GM19043 (cell line): ENCODE data around the gene COL26A1.

ENCODE experiments used
- ATAC-seq: cut with Tn5 transposase; IDR thresholded peaks from one replicate; pipeline ENCODE4 v1.9.1; 2021; ENCODE audit warnings: low read depth; ENCODE audit not compliant: unreplicated experiment

The COL26A1 gene

DNA sequence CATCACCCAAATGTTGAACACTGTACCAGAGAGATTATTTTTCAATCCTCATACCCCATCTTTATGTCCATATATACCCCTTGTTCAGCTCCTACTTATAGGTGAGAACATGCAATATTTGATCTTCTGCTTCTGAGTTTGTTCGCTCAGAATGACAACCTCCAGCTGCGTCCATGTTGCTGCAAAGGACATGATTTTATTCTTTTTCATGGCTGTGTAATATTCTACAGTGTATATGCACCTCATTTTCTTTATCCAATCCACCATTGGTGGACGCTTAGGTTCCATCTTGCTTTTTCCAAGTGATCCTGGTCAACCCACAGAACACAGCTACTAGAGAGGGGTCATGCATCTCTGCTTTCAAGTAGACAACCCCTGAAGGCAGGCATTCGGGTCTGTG lies 166.9 kb downstream of the COL26A1 start:
- ATAC-seq: no peak

DNA sequence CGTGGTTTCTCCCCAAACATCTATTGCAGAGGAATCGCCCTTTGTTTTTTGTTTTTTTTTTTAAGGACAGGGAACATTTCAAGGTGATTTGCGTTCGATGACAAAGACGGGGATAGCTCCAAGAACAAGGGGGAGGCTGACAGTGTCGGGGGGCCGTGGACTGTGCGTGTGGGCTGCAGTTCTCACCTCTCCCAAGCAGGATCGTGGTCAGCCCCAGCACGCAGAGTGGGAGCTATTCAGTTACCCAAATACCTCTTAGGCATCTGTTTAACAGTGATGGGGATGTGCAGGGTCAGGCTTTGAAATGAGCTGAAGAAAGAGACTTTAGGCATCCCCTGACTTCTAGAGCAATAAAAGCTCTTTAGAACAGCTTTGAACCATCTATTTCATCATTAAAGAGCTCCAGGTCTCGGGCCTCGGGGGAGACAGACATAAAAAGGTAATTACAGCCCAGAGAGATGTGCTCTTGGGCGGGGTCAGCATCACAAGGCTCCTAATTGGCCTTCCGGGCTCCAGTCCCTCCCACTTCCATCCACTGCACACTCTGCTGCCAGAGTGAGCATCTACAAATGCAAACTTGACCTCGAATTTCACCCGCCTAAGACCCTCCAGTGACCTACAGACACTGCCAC lies 169.2 kb downstream of the COL26A1 start:
- no peak for ATAC-seq

DNA sequence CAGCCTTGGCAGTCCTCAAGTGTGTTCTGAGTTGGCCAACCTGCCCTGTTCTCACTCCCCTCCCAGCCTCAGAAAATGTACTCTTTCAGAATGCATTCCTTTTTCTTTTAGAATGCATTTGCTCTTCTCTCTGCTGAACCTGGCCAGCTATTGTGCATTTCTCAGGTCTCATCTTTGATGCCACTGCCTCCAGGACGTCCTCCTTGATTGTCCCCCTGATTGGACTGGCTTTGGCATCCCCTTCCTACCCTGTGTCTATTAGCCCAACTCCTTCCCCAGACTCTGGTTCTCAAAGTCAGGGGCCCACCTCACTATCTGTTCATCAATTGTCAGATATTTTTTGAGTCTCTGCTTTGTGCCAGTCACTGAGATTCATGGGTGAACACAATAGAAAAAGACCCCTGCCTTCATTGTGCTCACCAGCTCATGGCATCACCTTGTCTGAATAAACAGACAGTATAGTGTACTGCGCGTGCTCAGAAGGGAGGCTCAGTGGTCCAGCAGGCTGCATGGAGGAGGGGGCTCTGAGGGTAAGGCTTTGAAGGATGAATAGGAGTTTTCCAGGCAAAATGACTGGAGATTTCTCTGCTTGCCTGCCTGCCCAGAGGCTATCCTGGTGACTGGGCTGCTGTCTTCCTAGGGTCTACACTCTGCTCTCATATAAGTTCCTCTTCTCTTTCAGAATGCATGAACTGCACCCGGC lies 169.9 kb downstream of the COL26A1 start:
- no peak for ATAC-seq

DNA sequence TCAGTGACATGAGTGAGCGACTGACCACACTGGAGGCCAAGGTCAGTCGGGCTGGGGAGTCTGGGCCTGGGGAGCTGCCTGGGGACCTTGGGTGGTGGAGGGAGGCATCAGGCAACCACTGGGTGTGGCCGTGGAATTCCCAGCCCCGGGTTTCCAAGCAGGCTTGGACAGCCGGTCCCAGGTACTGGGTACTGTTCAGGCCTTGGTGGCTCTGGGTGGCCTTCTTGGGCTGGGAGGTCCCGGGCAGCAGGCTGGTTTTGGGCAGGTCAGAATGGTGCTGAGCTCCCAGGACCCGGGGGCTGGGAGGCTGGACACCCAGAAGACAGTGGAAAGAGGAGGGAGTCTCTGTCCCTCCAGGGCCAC lies 170.4 kb downstream of the COL26A1 start:
- ATAC-seq: no peak

DNA sequence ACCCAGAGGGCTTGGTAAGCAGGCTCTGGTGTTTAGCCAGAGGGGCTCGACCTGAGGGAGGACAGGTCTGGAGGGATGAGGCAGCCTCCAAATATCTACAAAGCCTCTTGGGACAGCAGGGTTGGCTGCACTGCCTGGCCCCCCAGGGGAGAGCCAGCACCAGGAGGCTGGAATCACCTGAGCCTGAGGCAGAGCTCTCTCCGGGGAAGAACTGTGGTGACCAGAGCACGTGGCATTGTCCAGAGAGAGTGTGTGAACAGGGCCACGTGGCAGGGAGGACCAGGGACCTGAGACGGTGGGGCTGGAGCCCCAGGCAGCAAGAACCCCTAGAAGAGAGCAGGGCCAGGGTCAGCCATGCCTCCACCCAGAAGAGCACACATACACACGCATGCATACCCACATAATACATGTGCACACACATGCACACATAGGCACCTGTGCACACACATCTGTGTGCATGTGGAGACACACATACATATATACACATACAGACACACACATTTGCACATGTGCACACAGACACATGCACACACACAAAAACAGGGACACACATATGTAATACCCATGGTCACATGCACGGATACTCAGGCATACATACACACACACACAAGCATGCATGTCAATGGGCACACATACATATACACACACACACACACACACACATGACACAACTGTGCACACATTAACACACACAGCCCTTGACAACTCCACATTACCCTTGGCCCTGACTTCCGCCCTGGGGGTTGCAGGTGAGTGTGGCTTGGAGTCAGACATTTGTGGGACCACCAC lies 171.5 kb downstream of the COL26A1 start:
- no peak for ATAC-seq

DNA sequence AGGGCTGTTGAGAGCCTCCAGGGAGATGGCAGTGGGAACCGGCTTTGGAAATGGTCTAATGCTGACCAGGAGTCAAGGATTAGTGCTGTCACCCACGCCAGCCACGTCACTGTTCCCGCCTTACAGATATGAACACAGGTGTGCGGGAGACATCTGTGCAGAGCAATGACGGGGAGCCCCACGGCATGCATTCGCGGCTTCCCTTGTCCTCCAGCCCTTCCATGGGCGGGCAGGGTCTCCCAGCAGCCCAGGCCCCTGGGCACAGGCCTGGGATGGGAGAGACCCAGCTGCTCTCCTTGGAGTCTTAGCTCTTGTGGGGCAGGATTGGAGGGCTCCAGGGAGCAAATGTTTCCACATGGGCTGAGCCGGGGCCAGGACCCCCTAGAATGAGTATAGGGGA lies 172.2 kb downstream of the COL26A1 start:
- ATAC-seq: no peak

DNA sequence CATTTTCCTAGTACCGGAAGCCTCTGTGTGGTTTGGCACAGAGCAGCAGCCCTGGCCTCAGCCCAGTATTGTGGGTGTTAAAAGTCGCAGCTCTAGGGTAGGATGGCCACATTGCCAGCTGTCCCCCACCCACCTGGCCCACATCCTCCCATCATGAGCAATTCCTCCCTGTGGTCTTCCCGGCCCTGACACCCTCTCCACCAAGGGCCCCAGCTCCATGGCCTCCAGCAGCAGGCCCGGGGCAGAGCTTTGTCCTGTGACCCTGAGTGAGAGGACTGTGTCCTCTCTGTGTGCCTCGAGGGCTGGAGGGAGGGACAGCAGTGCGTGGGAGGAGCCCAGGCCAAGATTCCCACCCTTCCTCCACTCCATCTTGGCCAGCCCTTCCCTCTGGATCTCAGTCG lies 172.7 kb downstream of the COL26A1 start:
- ATAC-seq: no peak

DNA sequence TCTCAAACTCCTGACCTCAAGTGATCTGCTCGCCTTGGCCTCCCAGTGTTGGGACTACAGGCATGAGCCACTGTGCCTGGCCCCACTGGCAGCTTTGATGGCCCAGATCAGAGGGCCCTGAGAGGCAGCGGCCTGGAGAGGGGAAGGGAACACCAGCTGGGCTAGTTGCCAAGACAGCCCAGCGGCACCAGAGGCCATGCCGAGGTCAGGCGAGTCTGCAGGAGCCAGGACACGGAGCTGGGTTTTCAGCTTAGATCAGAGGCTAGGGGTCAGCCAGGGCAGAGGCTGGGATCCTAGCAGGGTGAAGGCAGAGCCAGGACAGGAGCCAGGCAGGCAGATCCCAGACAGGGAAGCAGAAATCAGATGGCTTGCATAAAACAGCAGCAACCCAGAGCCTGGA lies 173.6 kb downstream of the COL26A1 start:
- ATAC-seq: no peak

DNA sequence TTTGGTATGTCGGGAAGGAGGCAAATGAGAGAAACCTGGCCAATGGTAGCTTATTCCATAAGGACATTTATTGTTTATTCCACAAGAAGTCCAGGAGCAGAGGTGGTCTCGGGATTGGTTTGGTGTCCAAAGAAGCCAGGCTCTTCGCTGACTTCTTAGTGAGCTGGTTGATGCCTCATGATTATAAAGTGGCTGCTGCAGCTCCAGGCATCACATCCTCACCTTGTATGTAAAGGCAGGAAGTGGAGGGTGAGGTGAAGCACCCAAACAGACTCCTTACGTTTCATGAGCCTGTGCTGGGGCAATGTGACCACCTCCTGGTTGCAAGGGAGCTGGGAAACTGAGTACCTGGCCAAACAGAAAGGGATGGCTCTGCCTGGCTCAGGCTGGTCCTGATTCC lies 174.0 kb downstream of the COL26A1 start:
- ATAC-seq: no peak

DNA sequence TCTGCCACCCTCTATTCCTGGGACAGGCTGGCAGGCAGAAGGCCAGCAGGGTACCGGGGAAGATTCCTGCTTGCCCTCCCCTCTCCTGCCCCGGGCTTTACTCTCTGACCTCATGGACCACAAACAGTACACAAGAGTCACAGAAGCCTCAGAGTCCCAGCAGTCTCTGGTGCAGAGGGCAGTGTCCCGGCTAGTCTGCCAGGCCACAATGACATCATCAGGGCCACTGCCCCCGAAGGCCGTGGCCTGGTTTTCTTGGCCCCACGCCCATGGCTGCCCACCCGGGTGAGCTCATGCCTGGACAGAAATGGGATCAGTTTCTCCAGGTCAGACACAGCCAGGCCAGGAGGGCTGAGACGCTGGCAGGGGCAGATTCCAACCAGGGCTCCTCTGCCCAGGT lies 174.5 kb downstream of the COL26A1 start:
- ATAC-seq: no peak

DNA sequence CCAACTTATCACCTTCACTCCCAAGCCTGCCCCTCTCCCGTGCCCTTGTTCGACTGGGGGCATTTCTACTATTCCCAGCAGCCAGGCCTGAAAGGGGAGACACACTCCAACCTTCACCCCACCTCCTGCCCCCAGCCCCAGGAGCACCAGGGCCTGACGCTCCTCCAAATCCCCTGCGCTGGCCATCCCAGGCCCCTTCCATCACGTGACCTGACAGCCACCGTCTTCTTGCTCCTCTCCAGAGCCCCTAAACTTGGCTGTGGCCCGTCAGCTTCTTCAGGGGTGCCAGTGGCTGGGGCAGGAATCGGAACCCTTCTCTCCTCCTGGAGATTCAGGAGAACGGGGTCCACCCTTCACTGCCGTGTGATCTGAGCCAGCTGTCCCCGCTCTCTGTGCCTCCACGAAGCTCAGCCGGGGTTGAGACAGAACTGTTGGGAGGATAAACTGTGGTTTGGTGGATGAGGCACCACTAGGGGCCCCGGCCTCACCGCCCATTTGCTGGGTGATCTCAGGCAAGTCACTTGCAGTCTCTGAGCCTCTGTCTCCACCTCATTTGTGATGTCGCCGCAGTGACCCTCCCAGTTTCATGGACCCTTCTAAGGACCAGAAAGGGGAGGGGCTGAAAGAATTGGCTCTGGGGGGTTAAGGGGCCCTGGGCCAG lies 175.4 kb downstream of the COL26A1 start:
- no peak for ATAC-seq

DNA sequence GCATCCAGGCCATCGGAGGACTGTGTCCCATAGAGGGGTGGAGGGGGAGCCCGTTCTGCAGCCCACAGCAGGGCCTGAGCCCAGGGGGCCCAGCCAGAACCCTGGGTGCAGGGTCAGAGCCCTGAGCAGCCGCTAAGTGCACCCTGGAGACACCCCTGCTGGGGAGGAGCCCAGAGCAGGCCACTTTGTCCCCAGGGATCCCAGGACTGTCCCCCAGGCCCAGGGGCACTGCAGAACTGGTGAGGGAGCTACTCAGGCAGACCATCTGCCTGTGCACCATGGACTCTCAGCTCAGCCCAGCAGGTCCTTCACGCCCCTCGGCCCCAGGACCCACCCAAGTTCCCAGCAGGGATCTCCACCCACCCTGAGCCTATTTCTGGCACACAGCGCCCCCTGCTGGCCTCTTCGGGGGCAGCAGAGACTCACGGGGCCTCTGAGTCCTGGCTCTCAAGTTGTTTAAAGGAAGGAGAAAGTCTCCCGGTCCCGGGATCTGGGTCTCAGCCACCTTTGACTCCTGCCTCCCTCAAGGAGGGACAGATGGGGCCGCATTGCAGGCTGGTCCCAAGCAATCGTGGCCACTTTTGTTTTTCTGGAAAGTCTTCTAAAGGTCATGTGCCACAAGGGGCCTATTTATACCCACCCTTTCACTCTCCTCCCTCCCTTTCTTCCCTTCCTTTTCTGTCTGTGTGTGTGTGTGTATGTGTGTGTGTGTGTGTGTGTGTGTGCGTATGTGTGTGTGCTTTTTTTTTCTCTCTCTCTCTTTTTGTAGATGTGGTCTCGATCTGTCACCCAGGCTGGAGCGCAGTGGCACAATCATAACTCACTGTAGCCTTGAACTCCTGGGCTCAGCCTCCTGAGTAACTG lies 176.2 kb downstream of the COL26A1 start:
- no peak for ATAC-seq

DNA sequence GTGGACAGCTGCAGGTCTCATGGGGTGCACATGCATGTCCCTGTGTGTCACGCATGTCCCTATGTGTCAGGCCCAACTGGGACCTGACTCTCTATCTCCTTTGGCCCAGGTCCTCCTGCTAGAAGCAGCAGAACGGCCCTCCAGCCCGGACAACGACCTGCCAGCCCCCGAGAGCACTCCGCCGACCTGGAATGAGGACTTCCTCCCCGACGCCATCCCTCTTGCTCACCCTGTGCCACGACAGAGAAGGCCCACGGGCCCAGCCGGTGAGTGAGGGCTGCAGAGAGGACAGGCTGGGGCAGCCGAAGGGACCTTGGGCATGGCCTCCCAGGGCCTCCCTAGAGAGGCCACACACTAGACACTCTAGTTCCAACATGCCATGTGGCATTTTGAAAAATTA lies 177.1 kb downstream of the COL26A1 start:
- no peak for ATAC-seq

DNA sequence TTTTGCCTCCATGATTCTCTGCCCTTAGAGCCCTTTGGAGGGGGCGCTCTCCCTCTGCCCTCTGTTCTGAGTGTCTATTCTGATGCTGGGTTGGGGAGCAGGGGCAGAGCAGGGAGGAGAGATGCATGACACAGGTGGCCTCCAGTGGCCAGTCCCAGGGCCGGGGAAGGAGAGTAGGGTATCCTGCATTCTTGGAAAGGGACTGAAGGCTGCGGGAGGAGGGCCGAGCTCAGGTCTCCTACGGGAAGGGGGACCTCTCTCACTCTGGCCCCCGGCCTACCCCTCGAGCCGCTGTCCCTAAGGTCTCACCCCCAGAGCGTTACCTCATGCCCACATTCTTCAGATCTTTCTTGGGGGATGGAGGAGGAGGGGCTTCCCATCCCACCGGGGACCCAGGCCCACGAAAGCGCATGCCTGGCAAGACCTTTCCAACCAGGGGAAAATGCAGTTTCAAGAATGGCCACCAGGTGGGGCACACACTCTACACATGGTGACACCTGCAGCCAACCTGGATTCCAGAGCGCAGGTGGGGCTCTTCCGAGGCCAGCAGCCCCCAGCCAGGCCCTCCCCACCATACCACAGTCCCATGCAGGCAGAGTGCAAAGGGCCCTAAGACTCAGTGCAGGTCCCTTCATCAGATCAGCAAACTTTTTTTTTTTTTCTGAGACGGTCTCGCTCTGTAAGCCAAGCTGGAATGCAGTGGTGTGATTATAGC lies 180.0 kb downstream of the COL26A1 start:
- no peak for ATAC-seq

DNA sequence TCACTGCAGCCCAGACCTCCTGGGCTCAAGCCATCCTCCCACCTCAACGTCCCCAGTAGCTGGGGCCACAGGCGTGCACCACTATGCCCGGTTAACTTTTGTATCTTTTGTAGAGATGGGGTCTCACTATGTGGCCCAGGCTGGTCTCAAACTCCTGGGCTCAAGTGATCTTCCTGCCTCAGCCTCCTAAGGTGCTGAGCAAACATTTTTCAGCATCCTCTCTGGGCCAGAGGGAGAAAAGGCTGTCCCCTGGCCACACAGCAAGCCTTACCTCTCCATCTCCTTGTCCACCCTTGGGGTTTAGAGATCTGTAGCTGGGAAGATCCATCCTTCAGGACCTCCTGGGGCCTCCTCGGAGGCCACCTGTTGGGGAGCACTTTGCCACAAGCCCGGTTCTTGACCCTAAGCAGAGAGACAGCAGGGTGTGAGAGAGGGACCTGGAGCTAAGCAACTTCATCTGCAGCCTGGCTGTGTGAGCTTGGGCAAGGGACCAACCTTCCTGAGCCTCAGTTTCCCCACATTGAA lies 180.6 kb downstream of the COL26A1 start:
- ATAC-seq: no peak

DNA sequence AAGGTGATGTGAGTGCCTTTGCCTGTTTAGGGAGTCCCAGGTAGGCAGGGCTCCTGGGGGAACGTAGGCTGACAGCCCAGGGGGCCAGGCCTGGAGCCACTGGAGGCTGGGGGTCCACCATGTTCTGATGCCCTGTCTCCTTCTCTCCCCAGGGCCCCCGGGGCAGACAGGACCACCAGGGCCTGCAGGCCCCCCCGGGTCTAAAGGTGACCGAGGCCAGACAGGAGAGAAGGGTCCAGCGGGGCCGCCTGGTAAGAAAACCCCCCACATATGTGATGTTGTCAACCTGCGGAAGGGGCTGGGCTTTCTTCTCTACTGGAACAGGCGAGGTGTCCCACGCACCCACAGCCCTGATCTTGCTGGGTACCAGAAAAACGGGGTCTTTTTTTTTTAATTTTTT lies 181.2 kb downstream of the COL26A1 start:
- ATAC-seq: no peak

DNA sequence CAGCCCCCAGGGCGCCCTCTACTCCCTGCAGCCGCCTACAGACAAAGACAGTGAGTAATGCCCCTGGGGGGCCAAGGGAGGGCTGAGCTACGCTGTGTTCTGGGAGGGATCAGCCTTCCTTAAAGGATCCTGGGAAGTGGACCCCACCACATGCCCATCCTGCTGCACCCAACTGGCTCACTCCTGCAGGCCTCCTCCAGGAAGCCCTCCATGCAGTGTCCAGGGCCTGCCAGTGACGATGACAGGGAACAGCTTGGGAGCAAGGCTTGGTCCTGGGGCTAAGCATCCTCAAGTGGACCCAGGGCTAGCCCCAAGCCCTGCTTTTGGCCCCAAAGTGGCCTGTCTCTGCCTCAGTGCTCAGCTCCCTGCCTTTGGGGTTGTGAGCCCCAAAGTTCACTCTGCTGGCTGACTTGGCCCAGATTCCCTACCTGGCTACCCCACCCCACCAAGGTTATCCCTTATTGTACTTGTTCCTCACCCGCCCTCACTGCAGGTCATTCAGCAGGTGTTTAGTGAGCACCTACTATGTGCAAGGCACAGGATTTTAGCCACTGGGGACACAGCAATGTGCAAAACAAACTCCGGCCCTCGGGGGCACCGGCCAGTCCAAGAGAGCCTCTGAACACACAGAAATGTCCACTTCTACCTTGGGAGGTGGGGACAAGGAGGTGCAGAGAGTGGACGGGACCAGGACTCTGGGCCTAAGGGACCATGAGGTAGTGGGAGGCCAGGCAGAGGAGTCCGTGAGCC lies 182.9 kb downstream of the COL26A1 start:
- ATAC-seq: no peak

DNA sequence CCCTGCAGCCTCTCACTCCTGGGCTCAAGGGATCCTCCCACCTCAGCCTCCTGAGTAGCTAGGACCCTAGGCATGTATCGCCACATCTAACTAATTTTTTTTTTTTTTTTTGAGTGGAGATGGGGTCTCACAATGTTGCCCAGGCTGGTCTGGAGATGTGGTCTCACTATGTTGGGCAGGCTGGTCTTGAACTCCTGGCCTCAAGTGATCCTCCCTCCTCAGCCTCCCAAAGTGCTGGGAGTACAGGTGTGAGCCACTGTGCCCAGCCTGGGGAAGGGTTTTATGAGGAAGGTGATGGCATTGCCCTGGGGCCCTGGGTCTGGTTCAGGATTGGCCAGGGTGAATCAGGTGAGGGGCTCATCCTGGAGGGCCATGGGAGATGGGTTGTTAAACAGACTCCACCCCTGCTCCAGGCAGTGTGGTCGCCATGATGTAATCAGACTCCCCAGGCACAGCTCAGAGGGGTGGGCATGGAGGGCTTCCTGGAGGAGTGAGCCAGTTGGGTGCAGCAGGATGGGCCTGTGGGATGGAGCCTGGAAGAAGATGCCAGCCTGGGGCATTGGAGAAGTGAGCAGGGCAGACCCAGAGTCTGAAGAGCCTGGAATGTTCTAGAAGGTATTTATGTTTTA lies 183.7 kb downstream of the COL26A1 start:
- ATAC-seq: no peak
